Mesendoderm (in vitro differentiated cells): ENCODE results near the gene NUMB.
"Not testable (repeated sequence)": the region's sequence is repeated elsewhere in the genome, so short reads cannot be mapped to it uniquely, and the experiment has no call there.

Experiments used
- DNase-seq: peaks from one replicate; pipeline ENCODE4 v3.0.0; 2013
- H2AK5ac ChIP-seq: 2 replicates; pipeline ENCODE4 v1.6.1; 2013; ENCODE audit warnings: low read length, inconsistent platforms
- H2BK120ac ChIP-seq: 2 replicates; pipeline ENCODE4 v1.6.1; 2013; ENCODE audit warnings: low read depth, mild to moderate bottlenecking, low read length, moderate library complexity, mixed read lengths
- H2BK15ac ChIP-seq: replicated peaks from 2 replicates; pipeline ENCODE4 v1.6.1; 2013; ENCODE audit warnings: low read depth, mild to moderate bottlenecking, moderate library complexity
- H2BK5ac ChIP-seq: 2 replicates; pipeline ENCODE4 v1.6.1; 2013; ENCODE audit warnings: low read length, inconsistent platforms
- H3K18ac ChIP-seq: 2 replicates; pipeline ENCODE4 v1.6.1; 2013; ENCODE audit warnings: mild to moderate bottlenecking, low read length, mixed read lengths
- H3K23ac ChIP-seq: one replicate; pipeline ENCODE4 v1.6.1; 2013; ENCODE audit warnings: low read length
- H3K27ac ChIP-seq: 2 replicates; pipeline ENCODE4 v1.5.1; 2013; ENCODE audit warnings: low read depth, mild to moderate bottlenecking, inconsistent platforms, low read length, moderate library complexity
- H3K27me3 ChIP-seq: 2 replicates; pipeline ENCODE4 v1.6.1; 2013; ENCODE audit warnings: low read length, control low read depth, mild to moderate bottlenecking, inconsistent platforms; ENCODE audit not compliant: insufficient read depth, poor library complexity
- H3K36me3 ChIP-seq: 2 replicates; pipeline ENCODE4 v1.6.1; 2013; ENCODE audit warnings: low read length, inconsistent platforms; ENCODE audit not compliant: control insufficient read depth, insufficient read depth
- H3K4ac ChIP-seq: one replicate; pipeline ENCODE4 v1.6.1; 2013; ENCODE audit warnings: low read depth, mild to moderate bottlenecking, low read length, moderate library complexity
- H3K4me1 ChIP-seq: 2 replicates; pipeline ENCODE4 v1.6.1; 2013; ENCODE audit warnings: low read depth, low read length, inconsistent platforms; ENCODE audit not compliant: control insufficient read depth
- H3K4me2 ChIP-seq: 2 replicates; pipeline ENCODE4 v1.6.1; 2013; ENCODE audit warnings: low read length
- H3K4me3 ChIP-seq: 2 replicates; pipeline ENCODE4 v1.5.1; 2013; ENCODE audit warnings: mild to moderate bottlenecking, low read length
- H3K56ac ChIP-seq: one replicate; pipeline ENCODE4 v1.6.1; 2013; ENCODE audit warnings: low read length
- H3K79me1 ChIP-seq: 2 replicates; pipeline ENCODE4 v1.6.1; 2013; ENCODE audit warnings: low read length, inconsistent platforms
- H3K79me2 ChIP-seq: 2 replicates; pipeline ENCODE4 v1.6.1; 2013; ENCODE audit warnings: mild to moderate bottlenecking, low read length; ENCODE audit not compliant: control insufficient read depth, insufficient read depth
- H3K9ac ChIP-seq: 2 replicates; pipeline ENCODE4 v1.6.1; 2013; ENCODE audit warnings: low read length, inconsistent platforms
- H4K5ac ChIP-seq: one replicate; pipeline ENCODE4 v1.6.1; 2013; ENCODE audit warnings: low read length
- H4K8ac ChIP-seq: one replicate; pipeline ENCODE4 v1.6.1; 2013; ENCODE audit warnings: low read depth, mild to moderate bottlenecking, control low read depth, low read length, moderate library complexity
- WGBS: extraction: QIAGEN DNeasy Blood & Tissue Kit; methylation state at CpG from one replicate; pipeline ENCODE4 v1.1.7; 2013; ENCODE audit warnings: low lambda C conversion rate, missing lambda C conversion rate; ENCODE audit not compliant: insufficient coverage; ENCODE audit errors: extremely low coverage; 5-methylcytosine and 5-hydroxymethylcytosine counted together

Gene NUMB

GRCh38 chr14:73402579-73402978 lies 55.8 kb downstream of the NUMB start:
- no peak overlapping the region for H3K56ac ChIP-seq

GRCh38 chr14:73397810-73398209 lies 60.5 kb downstream of the NUMB start:
- no peak overlapping the region for H3K27ac ChIP-seq
- no peaks in the 10 kb centered on the region for H3K27me3 ChIP-seq
- no peak overlapping the region for H3K4me2 ChIP-seq
- no peak overlapping the region for H3K9ac ChIP-seq
- no CpG with 5 or more reads among the region's 3 CpGs for WGBS
- no peak overlapping the region for H2BK15ac ChIP-seq
- H2BK5ac ChIP-seq = no peak overlapping the region
- H3K79me2 ChIP-seq = no peaks in the 10 kb centered on the region
- no peak overlapping the region for H2AK5ac ChIP-seq
- H2BK120ac ChIP-seq = no peak overlapping the region
- no peaks in the 10 kb centered on the region for H3K36me3 ChIP-seq
- no peak overlapping the region for H3K4ac ChIP-seq
- peaks cover 8% of the 10 kb centered on the region for H3K79me1 ChIP-seq
- no peaks in the 10 kb centered on the region for H3K4me1 ChIP-seq
- H4K5ac ChIP-seq = no peak overlapping the region
- peak; percentile 21 for DNase-seq
- no peak overlapping the region for H3K23ac ChIP-seq
- no peak overlapping the region for H4K8ac ChIP-seq
- no peak overlapping the region for H3K18ac ChIP-seq
- H3K4me3 ChIP-seq = no peak overlapping the region
- no peak overlapping the region for H3K56ac ChIP-seq

More at GRCh38 chr14:73402579-73402978, 55.8 kb downstream of the NUMB start:
- Histone ChIP-seq H4K5ac (no peak overlapping the region), H4K8ac (no peak overlapping the region), H2BK5ac (no peak overlapping the region), H3K4ac (no peak overlapping the region), H3K79me2 (no peaks in the 10 kb centered on the region), H3K9ac (no peak overlapping the region), H3K4me1 (no peaks in the 10 kb centered on the region), H3K36me3 (peaks cover 1% of the 10 kb centered on the region), H2AK5ac (no peak overlapping the region), H3K23ac (no peak overlapping the region), H2BK15ac (no peak overlapping the region), H3K27me3 (no peaks in the 10 kb centered on the region), H3K18ac (no peak overlapping the region), H3K4me2 (no peak overlapping the region), H3K79me1 (peaks cover 9% of the 10 kb centered on the region), H3K4me3 (no peak overlapping the region), H2BK120ac (no peak overlapping the region), H3K27ac (no peak overlapping the region)
- 100% methylated on average over 1 of the region's 2 CpGs for WGBS
- DNase-seq = no peak

GRCh38 chr14:73394317-73394716 lies 64.0 kb downstream of the NUMB start:
- no CpG with 5 or more reads among the region's 1 CpG for WGBS
- Histone ChIP-seq H3K4me2 (no peak overlapping the region), H3K56ac (no peak overlapping the region), H3K79me2 (no peaks in the 10 kb centered on the region), H4K5ac (no peak overlapping the region), H3K18ac (no peak overlapping the region), H3K23ac (no peak overlapping the region), H2BK120ac (no peak overlapping the region), H3K4me3 (no peak overlapping the region), H3K9ac (no peak overlapping the region), H3K79me1 (peaks cover 4% of the 10 kb centered on the region), H2BK15ac (no peak overlapping the region), H2AK5ac (no peak overlapping the region), H3K27me3 (no peaks in the 10 kb centered on the region), H3K4ac (no peak overlapping the region), H3K36me3 (no peaks in the 10 kb centered on the region), H4K8ac (no peak overlapping the region), H3K4me1 (no peaks in the 10 kb centered on the region), H3K27ac (no peak overlapping the region), H2BK5ac (no peak overlapping the region)
- no peak for DNase-seq

GRCh38 chr14:73393375-73393774 lies 65.0 kb downstream of the NUMB start:
- no peak overlapping the region for H3K9ac ChIP-seq

GRCh38 chr14:73392329-73393257 lies 65.8 kb downstream of the NUMB start:
- H3K27me3 ChIP-seq = no peaks in the 10 kb centered on the region
- no peak overlapping the region for H3K27ac ChIP-seq
- H3K4me3 ChIP-seq = no peak overlapping the region
- no CpG with 5 or more reads among the region's 4 CpGs for WGBS
- no peak overlapping the region for H3K9ac ChIP-seq
- H4K5ac ChIP-seq = no peak overlapping the region
- H4K8ac ChIP-seq = no peak overlapping the region
- peaks cover 2% of the 10 kb centered on the region for H3K79me1 ChIP-seq
- no peak overlapping the region for H3K56ac ChIP-seq
- no peak for DNase-seq
- no peak overlapping the region for H3K4ac ChIP-seq
- no peak overlapping the region for H3K4me2 ChIP-seq
- no peak overlapping the region for H2AK5ac ChIP-seq
- no peak overlapping the region for H3K18ac ChIP-seq
- no peak overlapping the region for H2BK15ac ChIP-seq
- H3K23ac ChIP-seq = no peak overlapping the region
- H2BK5ac ChIP-seq = no peak overlapping the region
- H3K79me2 ChIP-seq = no peaks in the 10 kb centered on the region
- H3K36me3 ChIP-seq = no peaks in the 10 kb centered on the region
- no peak overlapping the region for H2BK120ac ChIP-seq
- H3K4me1 ChIP-seq = no peaks in the 10 kb centered on the region

More at GRCh38 chr14:73393375-73393774, 65.0 kb downstream of the NUMB start:
- Histone ChIP-seq H2BK5ac (no peak overlapping the region), H3K4me1 (no peaks in the 10 kb centered on the region), H3K4ac (no peak overlapping the region), H3K27ac (no peak overlapping the region), H3K4me3 (no peak overlapping the region), H2BK15ac (no peak overlapping the region), H3K36me3 (no peaks in the 10 kb centered on the region), H3K79me1 (peaks cover 4% of the 10 kb centered on the region), H4K5ac (no peak overlapping the region), H3K18ac (no peak overlapping the region), H3K56ac (no peak overlapping the region), H3K27me3 (no peaks in the 10 kb centered on the region), H3K23ac (no peak overlapping the region), H3K79me2 (no peaks in the 10 kb centered on the region), H3K4me2 (no peak overlapping the region), H2BK120ac (no peak overlapping the region), H2AK5ac (no peak overlapping the region), H4K8ac (no peak overlapping the region)
- DNase-seq = no peak

- H2BK5ac ChIP-seq, H4K5ac ChIP-seq, H4K8ac ChIP-seq, H3K4ac ChIP-seq, H3K4me2 ChIP-seq, H3K23ac ChIP-seq, H3K79me2 ChIP-seq, H3K79me1 ChIP-seq, H3K4me3 ChIP-seq, DNase-seq, H3K9ac ChIP-seq, H2AK5ac ChIP-seq, H3K56ac ChIP-seq, H3K36me3 ChIP-seq, H3K18ac ChIP-seq, H3K27me3 ChIP-seq, H3K27ac ChIP-seq, H2BK15ac ChIP-seq, H3K4me1 ChIP-seq, H2BK120ac ChIP-seq: not testable (repeated sequence)
- no CpG with 5 or more reads among the region's 3 CpGs for WGBS
Measured at GRCh38 chr14:73387860-73388259, 70.5 kb downstream of the NUMB start.
